NCI-H2227 (cell line): ENCODE measurements around the gene EPHB4.

Experiments used
- DNase-seq: peaks from one replicate; lab custom pipeline; 2025; ENCODE audit not compliant: unreplicated experiment; lab: John Stamatoyannopoulos, UW

EPHB4 gene

DNA sequence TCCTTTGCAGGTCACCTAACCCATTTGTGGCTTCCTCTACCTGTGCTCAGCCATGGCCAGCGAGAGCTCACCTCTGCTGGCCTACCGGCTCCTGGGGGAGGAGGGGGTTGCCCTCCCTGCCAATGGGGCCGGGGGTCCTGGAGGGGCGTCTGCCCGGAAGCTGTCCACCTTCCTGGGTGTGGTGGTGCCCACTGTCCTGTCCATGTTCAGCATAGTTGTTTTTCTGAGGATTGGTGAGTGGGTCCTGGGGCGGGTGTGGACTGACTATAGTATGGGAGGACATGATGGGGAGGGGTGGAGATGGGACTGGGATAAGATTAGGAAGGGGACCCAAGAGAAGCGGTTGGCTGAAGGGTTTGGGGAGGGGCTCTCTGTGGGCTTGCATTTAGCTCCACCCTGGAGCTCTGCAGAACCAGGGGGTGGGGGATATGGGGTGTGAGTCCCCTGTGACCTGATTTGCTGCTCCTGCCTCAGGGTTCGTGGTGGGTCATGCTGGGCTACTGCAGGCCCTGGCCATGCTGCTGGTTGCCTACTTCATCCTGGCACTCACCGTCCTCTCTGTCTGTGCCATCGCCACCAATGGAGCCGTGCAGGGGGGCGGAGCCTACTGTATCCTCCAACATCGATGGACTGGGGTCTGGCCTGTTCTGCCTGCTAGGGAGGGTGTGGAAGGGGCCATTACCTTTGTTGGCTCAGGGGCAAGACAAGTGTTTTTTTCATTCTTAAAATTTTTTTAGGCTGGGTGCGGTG, 27.0 kb upstream of the EPHB4 start:
- no peak for DNase-seq

DNA sequence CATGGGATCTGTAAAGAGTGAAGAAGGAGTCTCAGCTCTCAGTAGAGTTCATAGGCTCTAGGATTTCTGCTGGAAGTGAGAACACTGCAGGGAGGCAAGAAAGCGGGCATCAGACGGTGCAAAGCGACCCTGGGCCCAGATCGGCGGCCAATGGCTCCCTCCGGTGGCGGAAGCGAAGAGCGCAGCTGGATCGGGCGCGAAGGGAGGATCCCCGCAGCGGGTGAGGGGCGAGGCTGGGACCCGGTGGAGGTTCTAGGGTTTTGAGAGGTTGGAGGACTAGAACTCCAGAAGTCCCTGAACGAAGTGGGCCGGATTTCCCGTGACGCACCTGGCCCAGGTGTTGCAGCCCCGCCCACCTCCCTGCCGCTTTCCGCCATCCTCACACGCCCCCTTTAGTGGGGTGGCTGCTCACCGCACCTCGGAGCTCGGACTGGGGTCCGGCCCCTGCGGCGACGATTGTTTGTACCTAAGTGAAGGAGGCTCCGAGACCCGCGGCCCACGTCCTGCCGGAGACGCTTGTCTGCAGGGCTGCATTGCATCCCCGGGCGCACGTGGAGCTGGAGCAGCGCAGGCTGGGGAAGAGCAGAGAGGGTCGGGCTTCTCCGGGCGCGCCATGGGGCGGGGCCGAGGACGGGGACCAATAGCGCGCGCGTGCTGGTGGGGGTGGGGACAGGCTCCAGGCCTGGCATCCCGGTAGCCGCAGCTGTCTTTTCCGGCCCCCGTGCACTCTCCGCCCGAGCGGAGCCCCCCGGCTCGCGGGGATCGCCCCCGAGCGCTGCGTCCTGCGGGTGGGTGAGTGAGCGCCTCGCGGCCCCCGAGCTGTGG, 24.9 kb upstream of the EPHB4 start, which contains the start of gene SLC12A9:
Gene SLC12A9 (plus strand): TSS at position 666 of the 825 bp plus-strand sequence. CDS start 1,485 bp downstream, outside the sequence.
- peak; percentile 95 for DNase-seq

DNA sequence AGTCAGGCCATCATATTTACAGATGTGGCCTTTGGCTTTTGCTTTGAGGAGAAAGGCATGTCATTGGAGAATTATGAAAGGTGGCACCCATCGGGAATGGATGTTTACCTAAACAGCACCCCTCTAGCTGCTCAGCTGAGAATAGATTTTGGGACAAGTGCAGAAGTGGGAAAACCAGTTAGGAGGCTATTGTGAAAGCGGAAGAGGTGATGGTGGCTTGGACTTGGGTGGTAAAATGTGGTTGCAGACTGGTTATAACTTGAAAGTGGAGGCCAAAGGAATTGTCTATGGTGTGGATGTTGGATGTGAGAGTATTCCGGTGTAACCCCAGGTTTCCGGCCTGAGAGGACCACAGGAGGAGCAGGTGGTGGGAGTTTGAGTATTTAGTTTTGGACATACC, 20.0 kb upstream of the EPHB4 start:
- no peak for DNase-seq

DNA sequence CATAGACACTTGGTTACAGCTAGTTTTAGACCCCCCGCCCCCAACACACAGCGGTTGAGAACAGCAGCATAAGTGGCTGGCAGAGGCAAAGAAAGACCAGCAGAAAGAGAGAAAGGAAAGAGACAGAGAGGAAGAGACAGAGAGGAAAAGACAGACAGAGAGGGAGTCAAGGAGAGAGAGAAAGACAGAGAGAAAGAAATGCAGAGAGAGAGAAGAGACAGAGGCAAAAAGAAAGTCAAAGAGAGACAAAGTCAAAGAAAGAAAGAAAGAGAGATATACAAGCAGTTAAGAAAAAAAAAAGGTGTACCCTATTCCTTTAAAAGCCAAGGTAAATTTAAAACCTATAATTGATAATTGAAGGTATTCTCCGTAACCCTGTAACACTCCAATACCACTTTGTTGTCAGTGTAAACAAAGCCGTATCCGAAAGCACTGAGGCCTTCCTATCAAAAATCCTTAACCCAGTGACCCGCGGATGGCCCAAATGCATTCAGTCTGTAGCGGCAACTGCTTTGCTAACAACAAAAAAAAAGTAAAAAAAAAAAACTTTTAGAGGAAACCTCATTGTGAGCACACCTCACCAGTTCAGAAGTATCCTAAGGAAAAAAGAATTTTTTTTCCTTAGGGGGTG, 13.3 kb upstream of the EPHB4 start:
- no peak for DNase-seq

DNA sequence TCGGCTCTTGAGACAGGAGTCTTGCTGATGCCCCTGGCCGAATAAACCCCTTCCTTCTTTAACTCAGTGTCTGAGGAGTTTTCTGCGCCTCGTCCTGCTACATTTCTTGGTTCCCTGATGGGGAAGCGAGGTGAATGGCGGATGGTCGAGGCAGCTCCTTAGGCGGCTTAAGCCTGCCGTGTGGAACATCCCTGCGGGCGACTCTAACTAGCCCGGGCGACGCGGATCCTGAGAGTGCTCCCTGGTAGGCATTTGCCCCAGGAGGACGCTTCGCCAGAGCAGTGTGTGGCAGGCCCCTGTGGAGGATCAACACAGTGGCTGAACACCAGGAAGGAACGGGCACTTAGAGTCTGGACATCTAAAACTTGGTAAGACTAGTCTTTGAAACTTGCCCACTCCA, 12.0 kb upstream of the EPHB4 start:
- DNase-seq: no peak

DNA sequence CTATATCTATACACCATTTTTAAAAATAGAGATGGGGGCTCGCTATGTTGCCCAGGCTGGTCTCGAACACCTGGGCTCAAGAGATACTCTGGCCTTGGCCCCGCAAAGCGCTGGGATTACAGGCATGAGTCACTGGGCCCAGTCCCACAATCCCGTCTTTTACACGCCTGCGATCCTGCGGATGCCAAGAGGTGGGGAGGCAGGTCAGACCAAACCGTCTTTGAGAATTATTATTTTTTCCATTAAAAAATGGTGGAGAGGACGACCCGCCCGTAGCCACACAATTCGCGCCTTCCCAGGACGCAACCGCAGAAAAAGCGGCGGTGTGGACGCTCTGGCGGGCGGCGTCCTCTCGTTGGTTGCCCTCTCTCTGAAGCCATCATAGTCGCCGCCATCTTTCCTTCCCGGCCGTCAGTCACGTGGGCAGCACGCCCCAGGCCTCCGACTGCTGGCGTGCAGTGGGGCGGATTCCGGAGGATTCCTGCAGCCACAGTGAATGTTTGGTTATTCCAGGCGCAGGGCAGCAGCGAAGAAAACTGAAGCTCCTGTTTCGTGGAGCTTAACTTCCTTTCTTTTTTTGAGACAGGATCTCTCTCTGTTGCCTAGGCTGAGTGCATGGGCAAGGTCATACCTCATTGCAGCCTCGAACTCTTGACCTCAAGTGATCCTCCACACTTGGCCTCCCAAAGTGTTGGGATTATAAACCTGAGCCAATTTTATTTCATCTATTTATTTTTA, 9.9 kb upstream of the EPHB4 start:
- DNase-seq: peak; percentile 98

GRCh38 chr7:100836812-100837098, 9.4 kb upstream of the EPHB4 start:
- DNase-seq: no peak

DNA sequence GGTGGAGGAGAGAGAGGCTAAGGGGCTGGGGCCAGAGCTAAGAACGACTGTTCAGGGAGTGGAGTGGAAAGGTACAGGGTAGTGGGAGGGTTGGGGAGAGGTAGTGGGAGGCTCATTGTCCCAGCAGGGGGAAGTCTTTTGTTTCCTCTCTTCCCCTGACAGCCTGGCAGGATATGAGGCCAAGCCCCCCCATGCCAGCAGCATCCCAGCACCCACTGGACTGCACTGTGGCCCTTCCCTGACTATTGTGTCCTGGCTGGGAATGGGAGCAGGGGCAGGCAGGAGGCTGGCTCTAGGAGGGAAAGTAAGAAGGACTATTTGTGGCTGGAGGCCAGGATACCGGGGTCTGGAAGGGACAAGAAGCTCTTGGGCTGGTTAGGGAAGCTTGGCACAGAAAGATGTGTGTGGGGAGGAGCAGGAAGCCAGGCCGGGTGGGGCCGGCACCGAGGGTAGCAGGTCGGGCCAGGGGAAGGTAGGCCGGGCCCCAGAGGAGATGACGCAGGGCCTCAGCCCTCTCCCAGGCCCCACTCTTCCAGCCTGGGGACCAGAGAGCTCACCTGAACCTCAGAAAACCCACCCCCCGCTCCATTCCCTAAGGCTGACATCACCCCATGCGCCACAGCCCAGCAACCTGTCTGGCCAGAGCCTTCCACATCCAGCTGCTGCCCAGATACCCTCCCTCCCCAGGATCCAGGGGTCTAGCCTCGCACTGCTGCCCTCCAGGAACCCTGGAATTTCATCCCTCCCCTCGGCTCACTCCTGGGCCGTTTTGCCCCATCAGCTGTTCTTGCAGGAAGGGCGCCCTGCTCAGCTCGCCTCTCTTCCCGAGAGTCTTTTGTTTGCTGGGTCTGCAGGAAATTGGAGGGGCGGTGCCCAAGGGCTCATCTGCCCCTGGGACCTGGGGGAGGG, 8.8 kb upstream of the EPHB4 start:
- DNase-seq: peak; percentile 92

- DNase-seq: no peak
Observed at GRCh38 chr7:100832281-100832633, 4.9 kb upstream of the EPHB4 start.

GRCh38 chr7:100830396-100830795, 3.1 kb upstream of the EPHB4 start:
- DNase-seq: no peak

- no peak for DNase-seq
Observed at GRCh38 chr7:100829150-100829716, 1.9 kb upstream of the EPHB4 start.

- no peak for DNase-seq
Observed at GRCh38 chr7:100826514-100827329, 601 bp downstream of the EPHB4 start.

DNA sequence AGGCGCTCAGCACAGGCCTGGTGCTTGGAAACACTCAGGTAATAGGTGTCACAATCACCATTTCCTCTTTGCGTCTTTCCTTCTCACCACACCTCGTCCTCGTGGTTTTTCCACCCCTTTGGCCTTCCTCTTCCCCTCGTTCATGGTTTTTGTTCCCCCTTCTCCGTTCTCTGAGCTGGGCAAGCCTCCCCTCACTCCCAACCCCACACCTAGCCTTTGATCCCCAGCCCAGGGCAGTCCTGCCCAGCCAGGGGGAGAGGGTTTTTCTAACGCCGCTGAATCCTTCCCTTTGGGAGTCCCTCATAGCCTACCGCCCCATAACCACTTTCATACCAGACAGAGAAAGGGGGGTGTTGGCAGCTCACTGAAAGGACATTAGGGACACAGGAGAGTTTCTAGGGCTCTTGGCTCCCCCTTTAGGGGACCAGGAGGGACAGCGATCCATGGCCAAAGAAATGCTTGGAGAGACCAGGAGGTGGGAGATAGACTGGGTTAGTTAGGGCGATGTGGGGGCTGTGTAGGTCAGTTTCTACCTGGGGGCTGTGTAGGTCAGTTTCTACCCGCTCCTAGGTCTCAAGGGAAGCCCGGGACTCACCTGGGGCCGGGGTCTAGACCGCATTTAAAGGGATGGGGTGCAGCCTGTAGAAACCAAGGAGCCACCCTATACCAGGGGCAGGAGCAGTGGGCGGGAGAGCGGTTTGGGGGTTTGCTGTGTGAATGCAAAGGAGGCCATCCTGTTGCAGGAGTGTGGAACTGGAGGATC, 1.4 kb downstream of the EPHB4 start:
- no peak for DNase-seq

DNA sequence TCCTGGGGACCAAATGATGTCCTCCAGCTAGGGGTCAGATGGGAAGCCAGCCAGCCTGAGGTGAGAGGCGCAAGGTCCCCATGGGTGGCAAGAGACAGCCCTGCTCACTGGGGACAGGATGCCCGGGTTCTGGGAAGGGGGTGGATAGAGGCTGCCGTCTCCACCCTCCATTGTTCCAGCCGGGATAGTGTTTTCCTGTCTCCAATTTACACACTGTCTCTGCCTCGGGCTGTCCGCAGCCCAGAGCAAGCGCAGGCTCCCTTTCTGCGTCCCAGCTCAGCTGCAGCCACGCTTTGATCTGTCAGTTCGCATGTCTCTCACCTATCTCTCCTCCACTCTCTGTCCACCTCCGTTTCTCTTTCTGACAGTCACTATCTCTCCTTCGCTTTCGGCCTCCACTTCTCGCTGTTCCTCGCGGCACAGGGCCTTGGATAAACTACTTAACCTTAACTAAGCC, 2.1 kb downstream of the EPHB4 start:
- DNase-seq: no peak

DNA sequence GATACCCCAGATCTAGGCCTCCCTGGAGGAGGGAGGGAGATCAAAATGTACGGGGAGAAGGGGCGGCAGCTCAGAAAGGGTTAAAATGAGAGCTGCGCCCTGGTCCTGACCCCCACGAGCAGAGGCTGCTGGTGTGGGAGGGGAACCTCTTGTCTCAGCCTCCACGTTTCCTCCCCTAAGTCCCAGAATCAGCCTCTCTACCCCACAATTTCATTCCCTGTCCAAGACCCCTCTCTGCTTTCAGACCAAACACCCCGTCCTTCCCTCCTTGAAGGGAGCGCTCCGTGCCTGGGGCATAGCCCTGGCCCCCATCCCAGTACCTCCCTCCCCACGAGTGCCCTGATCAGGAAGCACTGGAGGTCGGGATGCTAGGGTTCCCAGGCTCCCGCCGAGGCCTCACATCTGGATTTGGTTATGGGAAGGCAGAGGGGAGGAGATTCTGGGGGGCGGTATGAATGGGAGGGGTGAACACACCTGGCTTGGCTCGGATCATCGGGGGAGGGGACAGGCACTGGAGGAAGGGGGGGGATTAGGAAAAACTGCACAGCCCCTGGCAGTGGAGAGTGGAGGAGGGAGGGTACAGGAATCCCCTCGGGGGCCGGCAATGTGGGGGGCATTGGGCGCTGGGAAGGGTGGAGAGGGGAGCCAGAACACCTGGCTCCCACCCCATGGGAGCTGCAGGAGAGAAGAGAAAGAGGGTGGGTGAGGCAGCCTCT, 2.7 kb downstream of the EPHB4 start:
- DNase-seq: no peak

GRCh38 chr7:100823534-100823933, 3.8 kb downstream of the EPHB4 start:
- no peak for DNase-seq

DNA sequence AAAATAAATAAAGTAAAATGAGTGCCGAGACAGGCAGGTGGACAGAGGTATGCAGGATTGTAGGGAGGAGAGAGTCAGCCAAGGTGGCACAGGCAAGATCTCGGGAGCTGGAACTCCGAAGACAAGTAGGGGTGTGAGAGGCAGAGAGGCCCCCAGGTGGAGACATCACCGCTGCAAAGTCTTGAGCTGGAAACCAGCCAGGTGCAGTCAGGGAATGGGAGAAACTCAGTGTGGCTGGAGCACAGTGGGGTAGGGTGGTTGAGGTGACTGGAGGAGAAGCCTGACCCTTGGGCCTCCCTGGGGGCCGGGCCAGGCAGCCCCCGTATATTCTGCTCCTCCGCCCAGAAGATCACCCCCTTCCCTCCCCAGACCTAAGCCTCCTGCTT, 4.2 kb downstream of the EPHB4 start:
- DNase-seq: no peak
